Measurements from ENCODE around the gene MAP2K5. TPM values are rescaled to one million over a fixed set of nuclear protein-coding genes. Genes with fewer than 3 reads are reported as not detected.

Gene MAP2K5
- total RNA-seq, 2 experiments from 2014 or later, result 22.2 to 27.9 TPM

DNA sequence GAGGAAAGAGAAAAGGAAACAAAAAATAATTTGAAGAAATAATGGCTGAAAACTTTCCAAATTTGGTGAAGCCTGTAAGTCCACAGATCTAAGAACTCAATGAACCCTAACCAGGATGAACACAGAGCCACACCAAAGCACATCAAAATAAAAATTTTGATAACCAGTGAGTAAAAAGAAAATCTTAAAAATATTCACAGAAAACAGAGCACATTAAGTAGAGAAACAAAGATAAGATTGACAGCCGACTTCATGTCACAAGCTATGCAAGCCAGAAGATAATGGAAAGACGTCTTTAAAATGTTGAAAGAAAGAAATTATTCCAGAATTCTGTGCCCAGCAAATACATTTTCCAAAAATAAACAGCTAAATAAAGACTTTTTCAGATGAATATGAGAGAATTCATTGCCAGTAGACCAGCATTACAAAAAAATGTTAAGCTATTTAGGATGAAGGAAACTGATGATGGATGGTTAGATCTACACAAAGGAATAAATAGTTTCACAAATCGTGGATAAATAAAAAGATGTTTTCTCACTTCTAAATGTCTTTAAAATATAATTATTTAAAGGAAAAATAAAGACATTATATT, 142.6 kb downstream of the MAP2K5 start:
- Histone ChIP-seq H3K4me1 (ENCODE audit: insufficient read depth, low read length) (no peaks in the 10 kb centered on the region), H3K4me3 (ENCODE audit: low read length) (no peak overlapping the region), H3K27me3 (ENCODE audit: control insufficient read depth in 1 of 2, insufficient read depth in 2 of 2, low read length in 2 of 2) (no peaks in the 10 kb centered on the region), H3K27ac (ENCODE audit: low read depth in 1 of 2, low read length in 2 of 2) (no peak overlapping the region), H3K9me3 (ENCODE audit: control insufficient read depth in 1 of 2, insufficient read depth in 1 of 2, low read length in 2 of 2) (peaks cover 16 to 22% of the 10 kb centered on the region in 2 experiments), H3K36me3 (ENCODE audit: insufficient read depth, low read length) (peaks cover 2% of the 10 kb centered on the region)
- TF ChIP-seq, protein P1, sequence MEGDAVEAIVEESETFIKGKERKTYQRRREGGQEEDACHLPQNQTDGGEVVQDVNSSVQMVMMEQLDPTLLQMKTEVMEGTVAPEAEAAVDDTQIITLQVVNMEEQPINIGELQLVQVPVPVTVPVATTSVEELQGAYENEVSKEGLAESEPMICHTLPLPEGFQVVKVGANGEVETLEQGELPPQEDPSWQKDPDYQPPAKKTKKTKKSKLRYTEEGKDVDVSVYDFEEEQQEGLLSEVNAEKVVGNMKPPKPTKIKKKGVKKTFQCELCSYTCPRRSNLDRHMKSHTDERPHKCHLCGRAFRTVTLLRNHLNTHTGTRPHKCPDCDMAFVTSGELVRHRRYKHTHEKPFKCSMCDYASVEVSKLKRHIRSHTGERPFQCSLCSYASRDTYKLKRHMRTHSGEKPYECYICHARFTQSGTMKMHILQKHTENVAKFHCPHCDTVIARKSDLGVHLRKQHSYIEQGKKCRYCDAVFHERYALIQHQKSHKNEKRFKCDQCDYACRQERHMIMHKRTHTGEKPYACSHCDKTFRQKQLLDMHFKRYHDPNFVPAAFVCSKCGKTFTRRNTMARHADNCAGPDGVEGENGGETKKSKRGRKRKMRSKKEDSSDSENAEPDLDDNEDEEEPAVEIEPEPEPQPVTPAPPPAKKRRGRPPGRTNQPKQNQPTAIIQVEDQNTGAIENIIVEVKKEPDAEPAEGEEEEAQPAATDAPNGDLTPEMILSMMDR (IDR thresholded peaks at IDR 0.05), result no peak
- intact Hi-C loops (cut with DNase I, micrococcal nuclease), result no loop called here
- no peak for ATAC-seq (ENCODE audit: poor library complexity)
- H3K9me3 Mint-ChIP-seq, result peaks cover 12% of the 10 kb centered on the region
- peaks cover 51% of the 10 kb centered on the region for H3K36me3 Mint-ChIP-seq (ENCODE audit: low read depth)
- DNase-seq, result peak in 3 of 14 experiments; percentile 17 to 28 (median 24)
- no peak overlapping the region for H3K4me3 Mint-ChIP-seq
- POLR2A ChIA-PET, result no interaction called here
- H3K4me1 Mint-ChIP-seq (ENCODE audit: low read depth), result no peaks in the 10 kb centered on the region
- H3K27me3 Mint-ChIP-seq, result no peaks in the 10 kb centered on the region
- H3K27ac Mint-ChIP-seq, result no peak overlapping the region
- CTCF ChIA-PET, result no interaction called here

DNA sequence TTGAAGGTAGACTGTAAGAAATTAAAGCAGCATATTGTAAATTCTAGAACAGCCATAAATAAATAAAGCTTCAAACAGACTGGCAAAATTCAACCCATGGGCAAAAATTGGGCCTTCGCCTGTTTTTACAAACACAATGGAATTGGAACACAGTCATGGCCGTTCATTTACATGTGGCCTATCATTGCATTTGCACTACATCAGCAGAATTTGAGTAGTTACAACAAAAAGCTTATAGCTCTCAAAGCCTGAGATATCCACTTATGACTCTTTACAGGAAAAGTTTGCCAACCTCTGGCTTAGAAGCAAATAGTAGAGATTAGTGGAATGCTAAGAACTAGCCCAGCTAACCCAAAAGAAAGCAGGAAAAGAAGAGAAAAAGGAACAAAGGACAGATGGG, 143.2 kb downstream of the MAP2K5 start:
- ChIA-PET POLR2A (no interaction called here), CTCF (interaction anchor here (1.0 kb wide), 1 partner anchor 19 kb away, joined by 3 read pairs; no protein-coding TSS in a partner anchor)
- Mint-ChIP-seq H3K27me3 (no peaks in the 10 kb centered on the region), H3K4me1 (ENCODE audit: low read depth) (no peaks in the 10 kb centered on the region), H3K27ac (no peak overlapping the region), H3K4me3 (no peak overlapping the region), H3K9me3 (peaks cover 12% of the 10 kb centered on the region), H3K36me3 (ENCODE audit: low read depth) (peaks cover 45% of the 10 kb centered on the region)
- TF ChIP-seq, protein P1 (IDR thresholded peaks at IDR 0.05), result no peak
- no peak overlapping the region for H3K4me3 ChIP-seq (ENCODE audit: low read length)
- peaks cover 16 to 22% of the 10 kb centered on the region in 2 experiments for H3K9me3 ChIP-seq (ENCODE audit: control insufficient read depth in 1 of 2, insufficient read depth in 1 of 2, low read length in 2 of 2)
- no peaks in the 10 kb centered on the region for H3K27me3 ChIP-seq (ENCODE audit: control insufficient read depth in 1 of 2, insufficient read depth in 2 of 2, low read length in 2 of 2)
- ATAC-seq (ENCODE audit: poor library complexity) (no peak), DNase-seq (no peak)
- intact Hi-C loops (cut with DNase I, micrococcal nuclease), result no loop called here
- H3K36me3 ChIP-seq (ENCODE audit: insufficient read depth, low read length), result peaks cover 2% of the 10 kb centered on the region
- H3K27ac ChIP-seq (ENCODE audit: low read depth in 1 of 2, low read length in 2 of 2), result no peak overlapping the region
- no peaks in the 10 kb centered on the region for H3K4me1 ChIP-seq (ENCODE audit: insufficient read depth, low read length)

DNA sequence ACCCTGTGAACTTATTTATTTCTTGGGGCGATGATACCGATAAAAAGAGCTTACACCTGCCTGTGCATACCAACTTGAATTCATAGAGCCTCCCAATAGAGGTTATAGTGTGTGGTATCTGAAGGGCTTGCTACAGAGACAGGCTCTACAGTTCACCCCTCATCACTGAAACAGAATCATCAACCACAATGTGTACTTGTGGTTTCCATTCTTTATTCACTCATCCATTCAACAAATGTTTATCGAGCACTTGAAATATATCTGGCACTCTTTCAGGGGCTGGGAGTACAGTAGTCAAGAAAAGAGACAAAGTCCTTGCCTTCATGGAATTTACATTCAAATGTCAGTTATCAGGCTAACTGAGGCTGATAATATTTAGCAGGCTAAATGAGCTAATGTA, 148.4 kb downstream of the MAP2K5 start:
- H3K36me3 Mint-ChIP-seq (ENCODE audit: low read depth), result peaks cover 47% of the 10 kb centered on the region
- intact Hi-C loops (cut with DNase I, micrococcal nuclease), result no loop called here
- no peak for ATAC-seq (ENCODE audit: poor library complexity)
- no peaks in the 10 kb centered on the region for H3K36me3 ChIP-seq (ENCODE audit: insufficient read depth, low read length)
- H3K9me3 Mint-ChIP-seq, result peaks cover under 1% of the 10 kb centered on the region
- no peaks in the 10 kb centered on the region for H3K4me1 Mint-ChIP-seq (ENCODE audit: low read depth)
- no peaks in the 10 kb centered on the region for H3K27me3 ChIP-seq (ENCODE audit: control insufficient read depth in 1 of 2, insufficient read depth in 2 of 2, low read length in 2 of 2)
- ChIA-PET POLR2A (interaction anchor here (1.0 kb wide), 1 partner anchor 93 kb away, joined by 3 read pairs; no protein-coding TSS in a partner anchor), CTCF (interaction anchor here (0.9 kb wide), 1 partner anchor 13 kb away, joined by 3 read pairs; no protein-coding TSS in a partner anchor)
- no peak overlapping the region for H3K27ac ChIP-seq (ENCODE audit: low read depth in 1 of 2, low read length in 2 of 2)
- H3K4me3 ChIP-seq (ENCODE audit: low read length), result no peak overlapping the region
- no peak overlapping the region for H3K27ac Mint-ChIP-seq
- no peaks in the 10 kb centered on the region for H3K4me1 ChIP-seq (ENCODE audit: insufficient read depth, low read length)
- H3K9me3 ChIP-seq (ENCODE audit: control insufficient read depth in 1 of 2, insufficient read depth in 1 of 2, low read length in 2 of 2), result no peaks in the 10 kb centered on the region
- TF ChIP-seq, protein P1 (IDR thresholded peaks at IDR 0.05), result no peak
- H3K27me3 Mint-ChIP-seq, result no peaks in the 10 kb centered on the region
- no peak for DNase-seq
- no peak overlapping the region for H3K4me3 Mint-ChIP-seq

Measured in CD4-positive, alpha-beta T cell (primary cell).